Measurements from ENCODE around the gene PTPRN2.
"Not testable (repeated sequence)": the region's sequence is repeated elsewhere in the genome, so short reads cannot be mapped to it uniquely, and the experiment has no call there.

The PTPRN2 gene

GRCh38 chr7:157928808-157929425, 658.7 kb downstream of the PTPRN2 start:
- no peak for DNase-seq

- DNase-seq: no peak
These were observed 659.3 kb downstream of the PTPRN2 start for GRCh38 chr7:157928171-157928794.

GRCh38 chr7:157927313-157927925, 660.2 kb downstream of the PTPRN2 start:
- DNase-seq: no peak

- no peak for DNase-seq
These were observed 661.0 kb downstream of the PTPRN2 start for GRCh38 chr7:157926521-157927150.

- DNase-seq: no peak
These were observed 661.5 kb downstream of the PTPRN2 start for GRCh38 chr7:157926107-157926506.

GRCh38 chr7:157925383-157925875, 662.2 kb downstream of the PTPRN2 start:
- DNase-seq: no peak

- no peak for DNase-seq
These were observed 663.6 kb downstream of the PTPRN2 start for GRCh38 chr7:157923903-157924630.

- no peak for DNase-seq
These were observed 665.0 kb downstream of the PTPRN2 start for GRCh38 chr7:157922576-157922975.

- DNase-seq: no peak
These were observed 669.1 kb downstream of the PTPRN2 start for GRCh38 chr7:157918326-157919080.

GRCh38 chr7:157916946-157917640, 670.5 kb downstream of the PTPRN2 start:
- no peak for DNase-seq

GRCh38 chr7:157910446-157910845, 677.2 kb downstream of the PTPRN2 start:
- no peak for DNase-seq

GRCh38 chr7:157910045-157910444, 677.6 kb downstream of the PTPRN2 start:
- DNase-seq: not testable (repeated sequence)

GRCh38 chr7:157909370-157909769, 678.3 kb downstream of the PTPRN2 start:
- no peak for DNase-seq

GRCh38 chr7:157908006-157908782, 679.4 kb downstream of the PTPRN2 start:
- no peak for DNase-seq

GRCh38 chr7:157907091-157907490, 680.5 kb downstream of the PTPRN2 start:
- no peak for DNase-seq

GRCh38 chr7:157906583-157906982, 681.0 kb downstream of the PTPRN2 start:
- DNase-seq: no peak

- peak; percentile 61 for DNase-seq
These were observed 681.8 kb downstream of the PTPRN2 start for GRCh38 chr7:157905651-157906461.

- DNase-seq: no peak
These were observed 682.6 kb downstream of the PTPRN2 start for GRCh38 chr7:157904866-157905570.

- no peak for DNase-seq
These were observed 683.3 kb downstream of the PTPRN2 start for GRCh38 chr7:157904211-157904865.
